Stimulated activated CD4-positive, alpha-beta T cell treated with anti-CD3 and anti-CD28 coated beads, Interleukin-4, amount 100 ng/mL, for 4 hours (primary cell): ENCODE results near the gene CAMTA1.
"Not testable (repeated sequence)": the region's sequence is repeated elsewhere in the genome, so short reads cannot be mapped to it uniquely, and the experiment has no call there.

Experiments used
- DNase-seq, 2 experiments: peaks; one replicate each; pipeline ENCODE4 v3.0.0-alpha.2; 2020

CAMTA1 gene

DNA sequence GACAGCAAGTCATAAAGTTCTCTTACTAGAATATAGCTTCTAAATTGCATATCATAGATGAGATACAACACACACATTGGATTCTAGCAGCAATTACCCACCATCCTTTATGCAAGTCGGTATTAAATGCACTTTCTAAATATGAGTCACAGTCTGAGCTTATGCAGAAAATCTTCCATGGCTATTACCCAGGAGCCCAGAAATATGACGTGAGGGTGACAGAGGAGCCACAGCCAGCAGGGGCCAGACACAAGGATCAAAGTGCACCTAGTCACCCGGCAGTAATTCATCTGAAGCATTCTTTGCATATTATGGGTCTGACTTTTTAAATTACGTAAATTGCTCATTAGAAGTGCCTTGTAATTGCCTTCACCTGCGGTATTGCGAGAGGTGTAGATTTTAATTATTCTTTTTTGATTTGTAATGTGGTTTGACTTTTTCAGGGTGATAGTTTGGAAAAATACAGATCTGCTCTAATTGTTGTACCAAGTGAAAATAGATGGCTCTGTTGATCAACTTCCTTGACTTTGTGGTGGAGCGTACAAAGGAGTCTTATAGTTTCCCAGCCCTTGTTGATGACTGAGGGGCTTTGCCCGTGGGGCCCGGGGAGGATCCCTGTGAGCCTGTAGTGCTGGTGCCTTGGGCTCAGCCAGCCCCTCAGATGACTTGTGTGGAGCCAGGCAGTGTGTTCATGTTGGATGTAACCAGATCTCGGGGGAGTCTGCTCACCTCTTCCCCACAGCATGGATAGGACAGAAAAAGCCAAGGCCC is 515.8 kb downstream of the CAMTA1 start:
- no peak for DNase-seq

GRCh38 chr1:7301664-7301981 is 516.4 kb downstream of the CAMTA1 start:
- DNase-seq, result no peak

DNA sequence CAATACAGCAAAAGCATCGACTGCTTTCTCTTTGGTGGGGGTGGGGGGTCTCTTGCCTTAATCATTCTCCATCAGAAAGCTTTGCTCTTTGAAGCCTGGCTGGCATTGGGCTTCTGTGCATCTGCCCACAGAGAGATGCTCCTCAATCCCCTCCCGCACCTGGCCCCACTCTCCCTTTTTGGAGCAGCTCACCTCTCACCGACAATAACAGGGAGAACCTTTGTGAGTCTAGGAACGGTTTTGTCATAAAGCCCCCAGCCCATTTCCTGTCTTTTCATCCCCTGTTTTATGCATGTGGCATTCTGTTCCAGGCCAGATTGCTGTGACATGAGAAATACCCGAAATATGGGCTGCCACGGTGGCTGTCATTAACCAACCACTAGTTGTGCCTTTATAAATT is 516.9 kb downstream of the CAMTA1 start:
- no peak for DNase-seq

DNA sequence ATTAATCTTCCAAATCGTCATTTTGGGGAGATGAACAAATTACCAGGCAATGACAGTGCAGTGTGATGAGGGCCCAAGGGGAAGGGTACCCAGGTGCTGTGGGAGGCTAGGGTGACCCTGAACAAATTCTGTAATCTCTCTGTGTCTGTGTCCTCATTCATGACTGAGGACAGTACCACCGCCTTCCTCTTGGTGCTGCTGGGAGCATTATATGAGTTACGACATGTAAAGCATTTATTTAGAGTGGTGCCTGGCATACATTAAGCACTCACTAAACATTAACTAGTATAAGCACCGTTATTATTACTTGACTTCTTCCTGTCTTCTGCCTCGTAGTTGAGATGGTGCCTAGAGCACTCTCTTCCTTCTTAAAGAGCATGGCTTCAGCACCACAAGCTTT is 517.6 kb downstream of the CAMTA1 start:
- DNase-seq, result no peak

GRCh38 chr1:7303554-7304317 is 518.5 kb downstream of the CAMTA1 start:
- DNase-seq, result no peak

GRCh38 chr1:7313081-7313546 is 527.9 kb downstream of the CAMTA1 start:
- no peak for DNase-seq

GRCh38 chr1:7313826-7314225 is 528.6 kb downstream of the CAMTA1 start:
- no peak for DNase-seq

DNA sequence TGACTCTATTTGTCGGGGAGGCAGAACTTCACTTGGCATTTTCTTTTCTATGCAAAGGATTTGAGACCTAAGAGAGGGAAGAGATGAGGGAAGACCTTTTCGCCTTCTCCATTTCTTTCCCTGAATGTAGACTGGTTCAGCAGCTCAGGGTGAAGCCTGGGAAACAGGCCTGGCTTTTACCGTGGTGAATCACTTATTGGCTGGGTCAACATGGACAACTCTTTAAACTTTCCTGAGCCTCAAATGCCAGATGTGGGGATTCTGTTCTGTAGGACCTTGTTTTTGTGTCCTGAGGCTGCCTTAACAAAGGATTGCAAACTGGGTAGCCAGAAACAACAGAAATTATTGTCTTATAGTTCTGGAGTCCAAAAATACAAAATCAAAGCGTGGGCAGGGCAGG is 530.1 kb downstream of the CAMTA1 start:
- no peak for DNase-seq

DNA sequence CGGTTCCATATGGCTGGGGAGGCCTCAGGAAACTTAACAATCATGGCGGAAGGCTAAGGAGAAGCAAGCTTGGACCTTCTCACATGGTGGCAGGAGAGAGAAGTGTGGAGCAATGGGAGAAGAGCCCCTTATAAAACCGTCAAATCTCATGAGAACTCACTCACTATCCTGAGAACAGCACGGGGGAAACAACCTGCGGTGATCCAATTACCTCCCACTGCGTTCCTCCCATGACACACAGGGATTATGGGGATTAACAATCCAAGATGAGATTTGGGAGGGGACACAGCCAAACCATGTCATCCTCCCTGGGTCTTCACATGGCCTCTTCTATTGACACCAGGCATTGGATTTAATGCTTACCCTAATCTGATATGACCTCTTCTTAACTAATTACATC is 530.7 kb downstream of the CAMTA1 start:
- DNase-seq, result no peak

DNA sequence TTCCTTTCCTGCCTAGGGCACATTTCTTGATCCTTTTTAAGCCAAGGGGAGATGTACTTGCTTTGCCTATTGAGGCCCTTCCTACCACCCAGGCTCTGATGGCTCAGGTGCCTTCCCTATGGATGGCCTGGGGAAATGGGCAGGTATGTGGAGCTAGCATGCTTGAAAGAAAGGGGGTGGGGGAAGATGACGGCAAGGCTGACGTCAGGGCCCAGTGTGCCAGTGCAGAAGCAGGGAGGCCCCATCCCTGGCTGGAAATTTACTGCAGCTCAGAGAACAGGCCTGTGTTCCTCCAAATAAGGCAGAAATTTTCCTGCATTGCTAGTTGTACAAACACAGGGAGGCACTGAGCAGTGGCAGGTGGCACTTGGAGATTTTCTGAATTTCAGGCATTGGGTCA is 532.6 kb downstream of the CAMTA1 start:
- no peak for DNase-seq

DNA sequence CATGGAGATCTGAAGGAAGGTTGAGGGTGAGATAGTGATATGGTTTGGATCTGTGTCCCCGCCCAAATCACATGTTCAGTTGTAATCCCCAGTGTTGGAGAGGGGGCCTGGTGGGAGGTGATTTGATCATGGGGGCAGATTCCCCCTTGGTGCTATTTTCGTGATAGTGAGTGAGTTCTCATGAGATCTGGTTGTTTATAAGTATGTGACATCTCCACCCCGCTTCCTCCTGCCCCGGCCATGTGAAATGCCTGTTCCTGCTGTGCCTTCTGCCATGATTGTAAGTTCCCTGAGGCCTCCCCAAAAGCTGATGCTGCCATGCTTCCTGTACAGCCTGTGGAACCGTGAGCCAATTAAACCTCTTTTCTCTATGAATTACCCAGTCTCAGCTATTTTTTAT is 533.9 kb downstream of the CAMTA1 start:
- no peak for DNase-seq

DNA sequence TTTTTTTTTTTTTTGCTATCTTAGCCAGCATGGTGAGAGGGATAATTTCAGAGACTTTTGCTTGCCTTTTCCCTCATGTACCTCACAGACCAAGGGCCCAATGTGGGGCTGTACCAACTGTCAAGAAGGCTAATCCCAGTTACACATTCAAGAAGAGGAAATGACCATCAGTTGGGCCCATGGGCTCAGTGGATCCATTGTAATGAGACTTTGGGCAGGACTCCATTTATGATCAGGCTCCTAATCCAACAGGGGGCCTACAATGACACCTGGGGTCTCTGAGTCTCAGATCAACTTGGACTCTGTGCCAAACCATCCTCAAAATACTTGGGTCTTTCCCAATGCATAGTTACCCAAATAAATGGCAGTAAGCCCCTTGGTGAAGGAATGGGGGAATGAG is 535.4 kb downstream of the CAMTA1 start:
- no peak for DNase-seq

DNA sequence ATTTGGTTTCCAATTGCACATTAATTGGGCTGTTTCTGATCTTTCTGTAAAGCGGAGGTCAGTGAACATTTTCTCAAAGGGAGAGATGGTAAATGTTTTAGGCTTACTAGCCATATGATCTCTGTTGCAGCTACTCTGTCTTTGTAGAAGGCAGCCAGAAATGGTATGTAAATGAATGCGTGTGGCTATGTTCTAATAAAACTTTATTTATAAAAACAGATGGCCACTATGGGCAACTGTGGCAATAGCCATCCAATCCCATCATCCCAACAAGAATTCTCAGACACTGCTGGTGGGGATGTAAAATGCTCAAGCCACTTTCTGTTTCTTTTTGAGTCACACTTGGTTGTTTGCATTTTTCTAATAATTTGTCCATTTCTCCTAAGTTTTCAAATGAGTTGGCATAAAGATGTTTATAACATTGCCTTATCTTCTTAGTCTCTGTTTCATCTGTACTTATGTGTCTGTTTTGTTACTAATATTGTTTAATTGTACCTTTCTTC is 537.1 kb downstream of the CAMTA1 start:
- DNase-seq, result no peak

DNA sequence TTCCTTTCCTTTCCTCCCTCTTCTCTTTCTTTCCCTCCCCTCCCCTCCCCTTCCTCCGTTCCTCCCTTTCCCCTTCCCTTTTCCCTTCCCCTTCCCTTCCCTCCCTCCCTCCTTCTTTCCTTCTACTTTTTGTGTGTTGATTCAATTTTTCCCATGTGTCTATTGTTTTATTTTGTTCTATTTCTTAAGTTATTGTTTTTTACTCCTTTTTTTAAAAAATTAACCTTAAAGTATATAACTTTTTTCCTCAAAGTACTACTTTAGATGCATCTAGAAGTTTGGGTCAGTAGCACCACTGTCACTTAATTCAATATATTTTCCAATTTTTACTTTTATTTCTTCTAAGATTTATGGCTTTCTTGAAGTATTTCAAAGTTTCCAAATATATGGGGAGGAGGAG is 537.7 kb downstream of the CAMTA1 start:
- no peak for DNase-seq

GRCh38 chr1:7325254-7325653 is 540.0 kb downstream of the CAMTA1 start:
- DNase-seq, result no peak

- DNase-seq, result no peak
These were observed 541.1 kb downstream of the CAMTA1 start for GRCh38 chr1:7326366-7326765.

DNA sequence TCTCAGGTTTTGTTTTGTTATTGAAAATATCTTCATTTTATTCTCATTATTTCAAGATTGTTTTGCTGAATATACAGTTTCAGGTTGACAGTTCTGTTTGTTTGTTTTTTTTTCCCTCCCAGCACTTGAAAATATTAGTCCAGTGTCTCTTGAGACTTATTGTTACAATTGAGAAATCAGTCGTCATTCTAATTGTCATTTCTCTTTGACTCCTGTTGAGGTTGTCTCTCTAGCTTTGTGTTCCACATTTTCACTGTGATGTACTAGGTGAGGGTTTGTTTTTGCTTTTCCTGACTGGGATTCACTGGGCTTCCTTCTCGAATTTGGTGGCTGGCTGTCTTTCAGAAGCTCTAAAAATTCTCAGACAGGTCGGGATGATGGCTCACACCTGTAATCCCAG is 542.6 kb downstream of the CAMTA1 start:
- DNase-seq, result no peak

DNA sequence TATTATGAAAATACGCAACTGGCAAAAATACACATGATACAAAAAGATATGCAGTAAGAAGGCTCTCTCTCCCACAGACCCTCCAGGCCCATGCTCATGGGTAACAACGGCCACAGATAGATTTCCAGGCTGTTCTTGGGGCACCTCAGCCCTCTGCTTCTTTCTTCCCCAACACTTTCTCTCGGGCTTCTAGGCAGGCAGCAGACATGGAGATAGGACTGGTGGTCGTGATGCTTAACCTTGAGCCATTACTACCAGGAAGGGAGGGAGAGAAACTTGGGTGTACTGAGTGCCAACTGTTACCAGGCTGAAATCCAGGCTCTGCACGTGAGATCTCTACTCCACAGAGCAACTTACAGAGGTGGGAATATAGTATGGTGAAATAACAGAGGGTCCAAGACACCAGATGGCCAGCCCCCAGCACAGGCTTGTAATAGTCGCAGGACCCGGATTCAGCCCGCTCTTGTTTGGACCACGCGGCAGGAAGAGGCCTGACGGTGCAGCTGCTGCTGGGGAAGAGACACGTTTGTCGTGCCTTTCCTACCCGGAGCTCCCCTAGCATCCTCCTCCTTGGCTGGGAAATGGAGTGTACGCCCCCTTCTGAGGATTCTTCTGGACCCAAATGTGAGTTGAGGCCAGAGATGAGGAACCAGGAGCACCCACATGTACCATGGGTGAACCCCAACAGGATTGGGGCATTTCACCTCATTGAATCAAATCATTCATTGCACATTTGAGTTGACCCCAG is 544.8 kb downstream of the CAMTA1 start:
- DNase-seq, result no peak

GRCh38 chr1:7330726-7331125 is 545.5 kb downstream of the CAMTA1 start:
- DNase-seq, result not testable (repeated sequence)

DNA sequence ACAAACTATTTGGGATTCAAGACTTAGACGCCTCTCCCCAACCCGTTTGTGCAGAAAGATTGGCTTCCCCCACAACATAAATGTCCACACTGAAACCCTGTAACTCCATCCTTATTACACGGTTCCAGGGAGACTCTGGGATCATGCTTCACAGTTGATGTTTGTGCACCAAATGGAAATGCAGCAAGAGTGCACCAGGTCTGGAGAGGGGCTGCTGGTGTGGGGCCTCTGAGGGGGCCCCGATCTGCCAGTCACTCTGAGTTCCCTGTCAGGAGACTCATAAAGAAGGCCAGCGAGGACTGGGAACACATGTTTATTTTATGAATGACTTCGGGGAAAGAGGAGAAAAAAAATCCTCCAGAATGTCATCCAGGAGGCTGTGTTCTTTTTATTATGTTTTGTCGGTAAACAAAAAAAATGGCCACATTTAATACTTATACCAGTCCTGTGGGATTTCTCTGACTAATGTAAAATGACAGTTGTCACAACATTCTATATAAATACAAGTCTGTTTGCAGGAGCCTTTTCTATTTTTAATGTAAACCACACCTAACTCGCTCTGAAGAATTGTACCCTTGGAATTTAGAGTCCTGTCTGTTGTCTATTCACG is 546.8 kb downstream of the CAMTA1 start:
- no peak for DNase-seq

- DNase-seq, result no peak
These were observed 547.8 kb downstream of the CAMTA1 start for GRCh38 chr1:7333094-7333493.

DNA sequence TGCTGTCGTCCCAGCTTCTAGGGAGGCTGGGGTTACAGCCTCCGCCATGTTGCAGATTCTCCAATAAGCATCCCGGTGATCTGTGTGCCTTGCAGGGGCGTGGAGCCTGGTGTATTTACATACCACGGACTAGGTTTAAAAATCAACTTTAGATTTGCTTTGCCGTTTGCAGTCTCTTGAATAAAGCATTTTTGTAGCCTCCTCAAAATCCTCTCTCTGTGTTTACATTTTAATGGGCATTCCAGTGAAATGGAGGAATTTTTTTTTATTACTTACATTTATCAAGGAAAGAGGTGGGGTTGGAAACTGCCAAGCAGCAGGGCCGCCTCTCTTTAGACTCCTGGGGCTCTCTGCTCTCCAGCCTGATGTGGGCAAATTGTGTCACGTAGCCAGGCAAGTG is 548.4 kb downstream of the CAMTA1 start:
- no peak for DNase-seq

GRCh38 chr1:7334475-7335035 is 549.3 kb downstream of the CAMTA1 start:
- DNase-seq, result no peak
